H1 (cell line): ENCODE measurements around the gene HOXD1. TPM values are rescaled to one million over a fixed set of nuclear protein-coding genes. Genes with fewer than 3 reads are reported as not detected.

Experiments
- BRCA1 ChIP-seq: IDR thresholded peaks from 2 replicates; pipeline ENCODE4 v1.6.1; 2012; ENCODE audit warnings: low read depth, low read length, improper control_type of control experiment
- SUZ12 ChIP-seq: fragments of 200-600 bp; sonication (generic); IDR thresholded peaks from 2 replicates; pipeline ENCODE4 v1.6.1; 2012; ENCODE audit warnings: mild to moderate bottlenecking, inconsistent platforms, low read length, moderate library complexity, mixed read lengths
- polyA plus RNA-seq, 7 experiments: library from polyadenylated mRNA; depleted of rRNA in 3 of 7; stranded (reverse) in 5 of 7; unstranded in 2 of 7; fragments of >200 nt in 5 of 7; fragments of 200-250 nt in 2 of 7; gene quantifications; 1 replicate in 5 of 7; 2 replicates in 1 of 7; 4 replicates in 1 of 7; pipeline versions ENCODE4 v1.2.1 to v1.2.3, GENCODE V29; 2011 to 2013; ENCODE audit warnings: missing spikeins in 2 of 7, mixed read lengths in 2 of 7
- total RNA-seq: library from RNA; stranded (reverse); fragmentation: NEBNext Ultra II Directional; extraction: Animal tissue kit (Norgen Biotek cat#: 25700); gene quantifications from 2 replicates; pipeline ENCODE4 v1.2.1, GENCODE V29; 2021
- TF ChIP-seq, protein P1 (sequence below): fragments of 300-600 bp; sonication (generic); IDR thresholded peaks from 2 replicates; pipeline ENCODE4 v1.7.1; 2012; ENCODE audit warnings: low read length, moderate library complexity, mild to moderate bottlenecking, inconsistent platforms; ENCODE audit not compliant: insufficient replicate concordance

The HOXD1 gene
- total and polyA plus RNA-seq, 2 of the 8 experiments (the other 6 are each of a cell fraction or from before 2014, with no cell fraction given) = 0.03 TPM; not detected in 1

DNA sequence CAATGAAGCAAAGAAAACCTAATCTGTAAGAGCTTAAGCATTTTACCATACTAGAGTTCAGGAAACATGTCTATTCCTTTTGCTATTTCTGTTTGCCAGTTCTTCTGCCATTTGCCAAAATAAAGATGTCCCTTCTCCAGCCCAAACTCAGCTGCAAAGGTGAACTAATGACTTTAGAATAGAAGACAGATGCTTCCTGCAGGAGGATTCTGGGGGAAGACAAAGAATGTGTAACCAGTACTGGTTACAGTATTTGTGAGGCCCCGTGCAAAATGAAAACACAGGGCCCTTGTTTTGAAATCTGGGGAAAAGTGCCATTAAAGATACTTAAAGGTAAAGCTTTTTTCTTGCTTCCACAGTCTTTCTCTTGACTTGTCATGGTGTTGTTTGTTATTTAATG is 46.5 kb downstream of the HOXD1 start (continued):
- TF ChIP-seq BRCA1 (no peak), SUZ12 (no peak)
- TF ChIP-seq, protein P1, sequence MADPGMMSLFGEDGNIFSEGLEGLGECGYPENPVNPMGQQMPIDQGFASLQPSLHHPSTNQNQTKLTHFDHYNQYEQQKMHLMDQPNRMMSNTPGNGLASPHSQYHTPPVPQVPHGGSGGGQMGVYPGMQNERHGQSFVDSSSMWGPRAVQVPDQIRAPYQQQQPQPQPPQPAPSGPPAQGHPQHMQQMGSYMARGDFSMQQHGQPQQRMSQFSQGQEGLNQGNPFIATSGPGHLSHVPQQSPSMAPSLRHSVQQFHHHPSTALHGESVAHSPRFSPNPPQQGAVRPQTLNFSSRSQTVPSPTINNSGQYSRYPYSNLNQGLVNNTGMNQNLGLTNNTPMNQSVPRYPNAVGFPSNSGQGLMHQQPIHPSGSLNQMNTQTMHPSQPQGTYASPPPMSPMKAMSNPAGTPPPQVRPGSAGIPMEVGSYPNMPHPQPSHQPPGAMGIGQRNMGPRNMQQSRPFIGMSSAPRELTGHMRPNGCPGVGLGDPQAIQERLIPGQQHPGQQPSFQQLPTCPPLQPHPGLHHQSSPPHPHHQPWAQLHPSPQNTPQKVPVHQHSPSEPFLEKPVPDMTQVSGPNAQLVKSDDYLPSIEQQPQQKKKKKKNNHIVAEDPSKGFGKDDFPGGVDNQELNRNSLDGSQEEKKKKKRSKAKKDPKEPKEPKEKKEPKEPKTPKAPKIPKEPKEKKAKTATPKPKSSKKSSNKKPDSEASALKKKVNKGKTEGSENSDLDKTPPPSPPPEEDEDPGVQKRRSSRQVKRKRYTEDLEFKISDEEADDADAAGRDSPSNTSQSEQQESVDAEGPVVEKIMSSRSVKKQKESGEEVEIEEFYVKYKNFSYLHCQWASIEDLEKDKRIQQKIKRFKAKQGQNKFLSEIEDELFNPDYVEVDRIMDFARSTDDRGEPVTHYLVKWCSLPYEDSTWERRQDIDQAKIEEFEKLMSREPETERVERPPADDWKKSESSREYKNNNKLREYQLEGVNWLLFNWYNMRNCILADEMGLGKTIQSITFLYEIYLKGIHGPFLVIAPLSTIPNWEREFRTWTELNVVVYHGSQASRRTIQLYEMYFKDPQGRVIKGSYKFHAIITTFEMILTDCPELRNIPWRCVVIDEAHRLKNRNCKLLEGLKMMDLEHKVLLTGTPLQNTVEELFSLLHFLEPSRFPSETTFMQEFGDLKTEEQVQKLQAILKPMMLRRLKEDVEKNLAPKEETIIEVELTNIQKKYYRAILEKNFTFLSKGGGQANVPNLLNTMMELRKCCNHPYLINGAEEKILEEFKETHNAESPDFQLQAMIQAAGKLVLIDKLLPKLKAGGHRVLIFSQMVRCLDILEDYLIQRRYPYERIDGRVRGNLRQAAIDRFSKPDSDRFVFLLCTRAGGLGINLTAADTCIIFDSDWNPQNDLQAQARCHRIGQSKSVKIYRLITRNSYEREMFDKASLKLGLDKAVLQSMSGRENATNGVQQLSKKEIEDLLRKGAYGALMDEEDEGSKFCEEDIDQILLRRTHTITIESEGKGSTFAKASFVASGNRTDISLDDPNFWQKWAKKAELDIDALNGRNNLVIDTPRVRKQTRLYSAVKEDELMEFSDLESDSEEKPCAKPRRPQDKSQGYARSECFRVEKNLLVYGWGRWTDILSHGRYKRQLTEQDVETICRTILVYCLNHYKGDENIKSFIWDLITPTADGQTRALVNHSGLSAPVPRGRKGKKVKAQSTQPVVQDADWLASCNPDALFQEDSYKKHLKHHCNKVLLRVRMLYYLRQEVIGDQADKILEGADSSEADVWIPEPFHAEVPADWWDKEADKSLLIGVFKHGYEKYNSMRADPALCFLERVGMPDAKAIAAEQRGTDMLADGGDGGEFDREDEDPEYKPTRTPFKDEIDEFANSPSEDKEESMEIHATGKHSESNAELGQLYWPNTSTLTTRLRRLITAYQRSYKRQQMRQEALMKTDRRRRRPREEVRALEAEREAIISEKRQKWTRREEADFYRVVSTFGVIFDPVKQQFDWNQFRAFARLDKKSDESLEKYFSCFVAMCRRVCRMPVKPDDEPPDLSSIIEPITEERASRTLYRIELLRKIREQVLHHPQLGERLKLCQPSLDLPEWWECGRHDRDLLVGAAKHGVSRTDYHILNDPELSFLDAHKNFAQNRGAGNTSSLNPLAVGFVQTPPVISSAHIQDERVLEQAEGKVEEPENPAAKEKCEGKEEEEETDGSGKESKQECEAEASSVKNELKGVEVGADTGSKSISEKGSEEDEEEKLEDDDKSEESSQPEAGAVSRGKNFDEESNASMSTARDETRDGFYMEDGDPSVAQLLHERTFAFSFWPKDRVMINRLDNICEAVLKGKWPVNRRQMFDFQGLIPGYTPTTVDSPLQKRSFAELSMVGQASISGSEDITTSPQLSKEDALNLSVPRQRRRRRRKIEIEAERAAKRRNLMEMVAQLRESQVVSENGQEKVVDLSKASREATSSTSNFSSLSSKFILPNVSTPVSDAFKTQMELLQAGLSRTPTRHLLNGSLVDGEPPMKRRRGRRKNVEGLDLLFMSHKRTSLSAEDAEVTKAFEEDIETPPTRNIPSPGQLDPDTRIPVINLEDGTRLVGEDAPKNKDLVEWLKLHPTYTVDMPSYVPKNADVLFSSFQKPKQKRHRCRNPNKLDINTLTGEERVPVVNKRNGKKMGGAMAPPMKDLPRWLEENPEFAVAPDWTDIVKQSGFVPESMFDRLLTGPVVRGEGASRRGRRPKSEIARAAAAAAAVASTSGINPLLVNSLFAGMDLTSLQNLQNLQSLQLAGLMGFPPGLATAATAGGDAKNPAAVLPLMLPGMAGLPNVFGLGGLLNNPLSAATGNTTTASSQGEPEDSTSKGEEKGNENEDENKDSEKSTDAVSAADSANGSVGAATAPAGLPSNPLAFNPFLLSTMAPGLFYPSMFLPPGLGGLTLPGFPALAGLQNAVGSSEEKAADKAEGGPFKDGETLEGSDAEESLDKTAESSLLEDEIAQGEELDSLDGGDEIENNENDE = no peak
